GM18502 (cell line): ENCODE data around the gene LSM14A.
"Not testable (repeated sequence)": the region's sequence is repeated elsewhere in the genome, so short reads cannot be mapped to it uniquely, and the experiment has no call there.

Source experiments
- ATAC-seq: cut with Tn5 transposase; IDR thresholded peaks from one replicate; pipeline ENCODE4 v1.9.1; 2021; ENCODE audit warnings: mild to moderate bottlenecking; ENCODE audit not compliant: unreplicated experiment, poor library complexity

The LSM14A gene

GRCh38 chr19:34248941-34249340, 76.6 kb downstream of the LSM14A start:
- no peak for ATAC-seq

GRCh38 chr19:34253167-34253566, 80.9 kb downstream of the LSM14A start:
- ATAC-seq, result not testable (repeated sequence)

GRCh38 chr19:34253681-34254045, 81.4 kb downstream of the LSM14A start:
- not testable (repeated sequence) for ATAC-seq

- peak; percentile 94 for ATAC-seq
These were observed 81.9 kb downstream of the LSM14A start, which contains the start of gene GARRE1 for GRCh38 chr19:34254046-34254697. GARRE1 (plus strand) TSS chr19:34254554; CDS start chr19:34300474, 45,920 bp downstream.

GRCh38 chr19:34254698-34255432, 82.6 kb downstream of the LSM14A start:
- peak; percentile 48 for ATAC-seq

- no peak for ATAC-seq
These were observed 83.2 kb downstream of the LSM14A start for GRCh38 chr19:34255546-34255945.

GRCh38 chr19:34256835-34257558, 84.7 kb downstream of the LSM14A start:
- no peak for ATAC-seq

GRCh38 chr19:34257559-34257924, 85.2 kb downstream of the LSM14A start:
- no peak for ATAC-seq

GRCh38 chr19:34259367-34260095, 87.2 kb downstream of the LSM14A start:
- no peak for ATAC-seq

- ATAC-seq, result no peak
These were observed 88.5 kb downstream of the LSM14A start for GRCh38 chr19:34260771-34261173.

GRCh38 chr19:34261334-34262109, 89.2 kb downstream of the LSM14A start:
- ATAC-seq, result no peak

GRCh38 chr19:34263745-34264237, 91.5 kb downstream of the LSM14A start:
- no peak for ATAC-seq

GRCh38 chr19:34265221-34265650, 92.9 kb downstream of the LSM14A start:
- no peak for ATAC-seq

GRCh38 chr19:34269081-34269480, 96.8 kb downstream of the LSM14A start:
- no peak for ATAC-seq

- no peak for ATAC-seq
These were observed 97.2 kb downstream of the LSM14A start for GRCh38 chr19:34269489-34269888.

- no peak for ATAC-seq
These were observed 97.8 kb downstream of the LSM14A start for GRCh38 chr19:34269968-34270621.

GRCh38 chr19:34273121-34273520, 100.8 kb downstream of the LSM14A start:
- no peak for ATAC-seq

GRCh38 chr19:34274284-34274826, 102.1 kb downstream of the LSM14A start:
- ATAC-seq, result no peak
